Kidney capillary endothelial cell (primary cell): ENCODE data around the gene KRR1.
"Not testable (repeated sequence)": the region's sequence is repeated elsewhere in the genome, so short reads cannot be mapped to it uniquely, and the experiment has no call there.

Experiments used
- DNase-seq: peaks from one replicate; pipeline ENCODE4 v3.0.0-alpha.2; 2018; ENCODE audit warnings: low spot score

KRR1 gene

GRCh38 chr12:75525263-75525662 is 13.9 kb upstream of the KRR1 start:
- no peak for DNase-seq

- not testable (repeated sequence) for DNase-seq
Observed at GRCh38 chr12:75522124-75522523, 10.7 kb upstream of the KRR1 start.

GRCh38 chr12:75521224-75521623 is 9.8 kb upstream of the KRR1 start:
- not testable (repeated sequence) for DNase-seq

DNA sequence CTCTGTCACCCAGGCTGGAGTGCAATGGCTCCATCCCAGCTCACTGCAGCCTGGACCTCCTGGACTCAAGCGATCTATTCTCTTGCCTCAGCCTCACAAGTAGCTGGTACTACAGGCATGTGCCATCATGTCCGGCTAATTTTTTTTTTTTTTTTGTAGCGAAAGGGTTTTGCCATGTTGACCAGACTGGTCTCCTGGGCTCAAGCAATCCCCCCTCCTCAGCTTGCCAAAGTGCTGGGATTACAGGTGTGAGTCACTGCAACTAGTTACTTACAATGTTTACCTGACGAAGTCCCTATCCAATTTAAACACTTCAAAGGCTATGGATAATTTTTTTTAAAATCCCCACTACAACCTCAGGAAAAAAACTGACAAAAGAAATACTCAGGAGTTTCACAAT is 1.8 kb downstream of the KRR1 start:
- DNase-seq: no peak

GRCh38 chr12:75508159-75508558 is 3.2 kb downstream of the KRR1 start:
- DNase-seq: no peak

DNA sequence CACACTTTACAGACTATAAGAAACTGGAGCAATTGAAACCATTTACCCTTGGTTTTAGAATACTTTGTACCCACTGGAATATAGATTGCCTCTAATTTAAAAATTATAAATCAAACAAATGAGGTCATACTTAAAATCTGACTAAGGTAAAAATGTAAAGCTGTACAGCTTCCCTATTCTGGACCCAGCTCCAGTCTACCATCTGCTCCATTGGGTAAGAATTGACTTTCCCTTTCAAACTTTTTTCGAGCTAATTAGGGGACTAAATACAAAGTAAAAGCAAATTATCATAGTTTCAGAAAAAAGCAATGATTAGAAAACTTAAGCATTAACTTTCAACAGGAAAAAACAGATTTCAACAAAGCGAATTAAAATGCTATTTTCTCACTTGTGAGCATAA is 4.3 kb downstream of the KRR1 start:
- DNase-seq: no peak

GRCh38 chr12:75505706-75506312 is 5.6 kb downstream of the KRR1 start:
- peak; percentile 28 for DNase-seq

DNA sequence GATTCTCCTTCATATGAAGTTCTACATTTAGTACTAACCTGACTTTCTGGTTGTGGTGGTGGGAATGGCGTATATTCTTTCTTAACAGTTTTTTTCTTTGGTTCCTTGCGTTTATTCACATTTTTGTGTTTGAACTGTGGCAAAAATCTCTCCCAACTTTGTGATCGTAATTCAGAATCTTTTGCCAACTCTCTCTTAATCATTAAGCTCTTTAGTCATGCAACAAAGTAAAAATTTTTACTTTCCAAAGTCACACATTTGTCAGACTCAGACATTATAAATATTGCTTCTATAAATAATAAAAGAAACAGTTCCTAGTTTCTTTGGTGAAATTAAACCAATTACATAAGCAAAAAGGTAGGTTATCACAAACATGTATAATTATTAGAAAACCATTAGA is 7.5 kb downstream of the KRR1 start:
- no peak for DNase-seq

DNA sequence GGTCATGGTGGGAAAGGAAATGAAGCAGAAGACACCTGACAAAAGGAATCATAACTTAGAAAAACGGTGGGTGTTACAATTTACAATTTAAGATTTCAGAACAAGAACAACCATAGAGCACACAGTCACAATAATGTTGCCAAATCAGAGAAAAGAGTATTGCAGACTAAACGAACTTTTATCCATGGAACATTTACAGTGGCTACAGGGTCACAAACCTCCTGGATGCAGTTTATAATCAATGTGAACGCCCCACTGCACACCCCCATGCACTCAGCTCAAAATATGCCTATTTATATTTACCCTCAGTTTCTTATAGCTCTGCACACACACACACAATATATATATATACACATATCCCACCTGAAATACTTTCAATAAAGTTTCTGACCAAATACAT is 8.0 kb downstream of the KRR1 start:
- DNase-seq: no peak

- no peak for DNase-seq
Observed at GRCh38 chr12:75491169-75491568, 20.2 kb downstream of the KRR1 start.

DNA sequence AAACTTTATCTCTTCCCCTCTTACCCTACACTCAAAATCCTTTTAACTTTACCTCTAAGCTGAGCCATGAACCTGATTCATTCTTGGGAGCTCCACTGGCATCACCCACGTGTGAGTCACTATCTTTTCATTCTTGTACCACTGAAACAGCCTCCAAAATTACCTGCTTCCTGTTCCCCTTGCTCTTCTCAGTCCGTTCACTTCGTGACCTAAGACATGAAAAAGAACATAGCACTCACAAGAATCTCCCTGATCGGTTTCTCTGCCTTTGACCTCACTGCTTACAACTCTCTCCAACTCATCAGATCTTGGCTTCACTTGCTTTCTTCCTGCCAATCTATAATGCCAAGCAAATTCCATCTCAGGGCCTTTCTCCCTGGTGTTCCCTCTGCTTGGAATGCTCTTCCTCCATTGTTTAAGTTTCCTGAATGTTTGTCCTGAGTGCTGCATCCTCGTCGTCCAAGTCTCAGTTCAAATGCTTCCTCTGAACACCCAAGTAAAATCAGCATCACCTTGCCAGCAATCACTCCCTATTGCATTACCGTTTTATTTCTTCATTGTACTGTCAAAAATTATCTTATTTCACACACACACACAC is 21.7 kb downstream of the KRR1 start:
- DNase-seq: peak; percentile 48

GRCh38 chr12:75489187-75489586 is 22.2 kb downstream of the KRR1 start:
- DNase-seq: no peak

GRCh38 chr12:75488553-75488952 is 22.9 kb downstream of the KRR1 start:
- DNase-seq: no peak

- DNase-seq: no peak
Observed at GRCh38 chr12:75487308-75487707, 24.1 kb downstream of the KRR1 start.

- not testable (repeated sequence) for DNase-seq
Observed at GRCh38 chr12:75484450-75484849, 27.0 kb downstream of the KRR1 start.

- DNase-seq: no peak
Observed at GRCh38 chr12:75483431-75483830, 28.0 kb downstream of the KRR1 start.

DNA sequence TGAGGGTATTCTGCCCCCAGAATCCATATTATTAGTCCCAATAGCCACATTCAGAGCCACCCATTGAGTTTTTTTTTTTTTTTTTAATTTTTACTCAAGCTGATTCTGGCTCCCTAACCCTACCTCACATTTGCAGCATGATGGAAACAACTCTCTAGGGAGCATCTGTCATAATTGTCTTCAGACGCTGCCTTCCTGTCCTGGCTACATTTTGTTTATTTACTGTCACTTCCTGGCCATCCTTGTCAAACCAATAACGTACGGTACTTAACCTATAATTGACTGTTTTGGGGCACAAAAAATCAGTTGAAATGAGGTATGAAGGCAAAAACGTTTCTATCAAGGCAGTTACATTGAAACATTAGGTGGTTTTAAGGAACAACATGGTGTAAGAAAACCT is 28.8 kb downstream of the KRR1 start:
- DNase-seq: peak; percentile 28

- DNase-seq: no peak
Observed at GRCh38 chr12:75481774-75482173, 29.6 kb downstream of the KRR1 start.

- no peak for DNase-seq
Observed at GRCh38 chr12:75481013-75481705, 30.2 kb downstream of the KRR1 start.

DNA sequence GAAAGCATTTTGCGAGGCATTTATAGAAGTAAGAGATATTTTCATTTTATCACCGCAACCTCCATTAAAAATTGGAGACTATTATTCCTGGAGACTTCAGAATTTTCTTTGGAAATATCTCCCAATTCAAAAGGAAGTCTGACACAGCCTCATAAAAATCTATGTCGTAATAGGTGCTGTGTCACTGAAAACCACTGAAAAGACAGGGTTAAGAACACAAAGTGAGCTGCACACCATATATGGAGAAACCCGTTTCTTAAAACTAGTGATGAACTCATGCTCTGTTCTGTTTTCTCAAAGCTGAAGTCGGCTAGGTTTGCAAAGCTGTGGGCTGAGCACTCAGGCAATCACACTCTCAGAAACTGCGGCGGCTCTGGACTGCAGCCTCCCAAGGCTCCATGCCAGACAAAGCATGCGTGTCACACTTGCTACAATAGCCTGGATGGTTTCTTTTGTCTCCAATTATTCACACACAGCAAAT is 30.9 kb downstream of the KRR1 start, which contains the start of gene GLIPR1:
TSS of gene GLIPR1 (plus strand) at position 287 of the 481 bp plus-strand sequence. CDS start at position 413, 126 bp downstream.
- DNase-seq: peak; percentile 17

- no peak for DNase-seq
Observed at GRCh38 chr12:75479963-75480461, 31.4 kb downstream of the KRR1 start.

DNA sequence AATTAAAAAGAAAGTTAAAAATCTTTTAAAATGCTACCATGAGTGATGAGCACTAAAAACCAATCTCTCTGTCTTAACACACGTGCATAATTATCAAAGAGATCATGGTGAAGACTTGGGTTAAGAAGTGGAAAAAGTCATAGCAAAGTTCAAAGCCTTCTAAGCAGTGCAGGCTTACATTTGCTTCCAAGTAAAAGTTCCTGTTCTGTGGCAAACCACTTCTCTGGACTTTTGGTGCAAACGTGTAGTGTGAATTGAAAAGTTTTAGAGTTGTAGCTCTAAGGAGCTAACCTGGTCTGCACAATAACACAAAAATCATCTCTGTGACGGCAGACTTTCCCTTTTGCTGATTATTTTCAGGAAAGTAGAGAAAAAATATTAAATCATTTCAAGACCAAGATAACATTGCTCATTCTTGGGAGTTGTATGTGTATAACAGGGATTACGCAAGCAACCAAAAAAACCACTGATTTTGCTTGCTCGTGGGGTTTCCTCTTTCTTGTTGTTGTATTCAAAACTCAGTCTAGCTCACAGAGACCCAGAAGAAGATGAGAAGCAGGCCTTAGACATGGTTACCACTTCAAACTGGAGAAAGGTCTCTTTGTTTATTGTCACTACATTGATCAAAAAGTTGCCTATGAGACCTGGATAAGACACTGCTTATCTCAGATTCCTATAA is 33.2 kb downstream of the KRR1 start:
- DNase-seq: no peak

DNA sequence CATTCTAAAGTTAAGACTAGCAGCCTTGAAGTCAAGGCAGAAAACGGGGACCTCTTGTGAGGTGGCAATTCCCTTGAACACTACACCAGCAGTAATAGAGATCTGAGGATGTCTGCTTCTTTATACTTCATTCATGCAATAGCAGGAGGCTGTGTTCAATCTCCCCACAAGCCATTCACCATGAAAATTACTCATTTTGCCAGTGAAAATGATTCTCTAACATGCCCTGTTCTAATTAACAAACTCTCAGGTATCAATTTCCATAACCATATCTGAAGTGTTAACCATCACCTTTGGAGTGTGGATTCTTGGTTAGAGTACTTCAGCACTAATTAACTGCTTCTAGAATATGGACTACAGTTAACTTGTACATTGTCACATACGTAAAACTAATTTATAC is 34.3 kb downstream of the KRR1 start:
- DNase-seq: no peak
